HG03354 (cell line): ENCODE results near the gene CHMP6.
"Not testable (repeated sequence)": the region's sequence is repeated elsewhere in the genome, so short reads cannot be mapped to it uniquely, and the experiment has no call there.

Experiments used
- ATAC-seq: cut with Tn5 transposase; IDR thresholded peaks from one replicate; pipeline ENCODE4 v1.9.1; 2021; ENCODE audit warnings: mild to moderate bottlenecking; ENCODE audit not compliant: unreplicated experiment, poor library complexity, severe bottlenecking

Gene CHMP6

GRCh38 chr17:81026266-81027036 lies 34.8 kb downstream of the CHMP6 start:
- no peak for ATAC-seq

- ATAC-seq = no peak
These were observed 35.4 kb downstream of the CHMP6 start for GRCh38 chr17:81027038-81027437.

GRCh38 chr17:81027591-81028505 lies 36.2 kb downstream of the CHMP6 start:
- no peak for ATAC-seq

GRCh38 chr17:81028506-81028858 lies 36.8 kb downstream of the CHMP6 start:
- no peak for ATAC-seq

- no peak for ATAC-seq
These were observed 38.2 kb downstream of the CHMP6 start for GRCh38 chr17:81029859-81030258.

GRCh38 chr17:81030312-81030711 lies 38.7 kb downstream of the CHMP6 start:
- ATAC-seq = not testable (repeated sequence)

- ATAC-seq = no peak
These were observed 39.3 kb downstream of the CHMP6 start for GRCh38 chr17:81030741-81031565.

- ATAC-seq = no peak
These were observed 40.2 kb downstream of the CHMP6 start for GRCh38 chr17:81031566-81032550.

- no peak for ATAC-seq
These were observed 41.2 kb downstream of the CHMP6 start for GRCh38 chr17:81032641-81033480.

- no peak for ATAC-seq
These were observed 42.0 kb downstream of the CHMP6 start for GRCh38 chr17:81033535-81034167.

- ATAC-seq = peak; percentile 9
These were observed 42.6 kb downstream of the CHMP6 start for GRCh38 chr17:81034168-81034777.

- peak; percentile 62 for ATAC-seq
These were observed 43.3 kb downstream of the CHMP6 start, which contains the start of gene BAIAP2 for GRCh38 chr17:81034779-81035520. Gene BAIAP2 (plus strand): TSS chr17:81035151. CDS start chr17:81035255, 104 bp downstream.

GRCh38 chr17:81035521-81036196 lies 44.0 kb downstream of the CHMP6 start:
- no peak for ATAC-seq

- ATAC-seq = no peak
These were observed 44.7 kb downstream of the CHMP6 start for GRCh38 chr17:81036197-81036941.
